ENCODE measurements around the gene TUSC2. TPM values are rescaled to one million over a fixed set of nuclear protein-coding genes. Genes with fewer than 3 reads are reported as not detected.
A peak's percentile ranks its signal among the peaks of the same experiment; 100 is the strongest.

Gene TUSC2
- total RNA-seq, 1 donor from 2014 or later: 24.5 TPM

- DNase-seq (ENCODE audit: low spot score): no peak
- intact Hi-C loops (cut with DNase I): no loop called here
Measured at GRCh38 chr3:50356553-50356952, 28.5 kb upstream of the TUSC2 start.

GRCh38 chr3:50355829-50356552, 28.0 kb upstream of the TUSC2 start:
- intact Hi-C loops (cut with DNase I): no loop called here
- no peak for DNase-seq (ENCODE audit: low spot score)

- intact Hi-C loops (cut with DNase I): loop anchor here (5.0 kb wide), 2 partner anchors 257 to 1147 kb away; partner anchors contain the start of genes CISH and DCAF1
- DNase-seq (ENCODE audit: low spot score): no peak
Measured at GRCh38 chr3:50354850-50355249, 26.8 kb upstream of the TUSC2 start.

GRCh38 chr3:50354186-50354764, 26.3 kb upstream of the TUSC2 start:
- no peak for DNase-seq (ENCODE audit: low spot score)
- intact Hi-C loops (cut with DNase I): loop anchor here (5.0 kb wide), 2 partner anchors 258 to 1148 kb away; partner anchors contain the start of genes CISH and DCAF1

- no peak for DNase-seq (ENCODE audit: low spot score)
- intact Hi-C loops (cut with DNase I): loop anchor here (5.0 kb wide), 2 partner anchors 259 to 1149 kb away; partner anchors contain the start of genes CISH and DCAF1
Measured at GRCh38 chr3:50353245-50354004, 25.4 kb upstream of the TUSC2 start.

GRCh38 chr3:50352781-50353180, 24.8 kb upstream of the TUSC2 start:
- no peak for DNase-seq (ENCODE audit: low spot score)
- intact Hi-C loops (cut with DNase I): loop anchor here (5.0 kb wide), 2 partner anchors 260 to 1150 kb away; partner anchors contain the start of genes CISH and DCAF1

- DNase-seq (ENCODE audit: low spot score): no peak
- intact Hi-C loops (cut with DNase I): loop anchor here (1.0 to 5.0 kb wide), 3 partner anchors 8 to 1151 kb away; partner anchors contain the start of genes CISH, DCAF1 and TMEM115
Measured at GRCh38 chr3:50351323-50351697, 23.3 kb upstream of the TUSC2 start.

- DNase-seq (ENCODE audit: low spot score): peak; percentile 100
- intact Hi-C loops (cut with DNase I): loop anchor here (1.0 to 5.0 kb wide), 3 partner anchors 9 to 1152 kb away; partner anchors contain the start of genes CISH, DCAF1 and TMEM115
Measured at GRCh38 chr3:50350527-50351322, 22.7 kb upstream of the TUSC2 start, which contains the start of the genes CYB561D2 and NPRL2. CYB561D2 (plus strand) TSS chr3:50350862; CDS start chr3:50351434, 572 bp downstream. NPRL2 (minus strand) TSS chr3:50350775; CDS start chr3:50350652, 123 bp downstream.

GRCh38 chr3:50350213-50350526, 22.1 kb upstream of the TUSC2 start:
- intact Hi-C loops (cut with DNase I): loop anchor here (5.0 kb wide), 2 partner anchors 262 to 1152 kb away; partner anchors contain the start of genes CISH and DCAF1

GRCh38 chr3:50347187-50347813, 19.3 kb upstream of the TUSC2 start:
- no peak for DNase-seq (ENCODE audit: low spot score)
- intact Hi-C loops (cut with DNase I): loop anchor here (2.0 kb wide), 1 partner anchor 196 kb away; no protein-coding TSS in a partner anchor

More at GRCh38 chr3:50350213-50350526, 22.1 kb upstream of the TUSC2 start:
- DNase-seq (ENCODE audit: low spot score): no peak

GRCh38 chr3:50345586-50346234, 17.7 kb upstream of the TUSC2 start, which contains the start of gene ZMYND10:
ZMYND10 (minus strand) TSS chr3:50345732; CDS start chr3:50345579, 153 bp downstream.
- peak; percentile 88 for DNase-seq (ENCODE audit: low spot score)
- intact Hi-C loops (cut with DNase I): loop anchor here (2.0 kb wide), 1 partner anchor 197 kb away; no protein-coding TSS in a partner anchor

- no peak for DNase-seq (ENCODE audit: low spot score)
- intact Hi-C loops (cut with DNase I): no loop called here
Measured at GRCh38 chr3:50345008-50345407, 17.0 kb upstream of the TUSC2 start.

GRCh38 chr3:50342813-50343633, 15.0 kb upstream of the TUSC2 start:
- DNase-seq (ENCODE audit: low spot score): no peak
- intact Hi-C loops (cut with DNase I): no loop called here

- intact Hi-C loops (cut with DNase I): no loop called here
- DNase-seq (ENCODE audit: low spot score): no peak
Measured at GRCh38 chr3:50341996-50342650, 14.1 kb upstream of the TUSC2 start.

GRCh38 chr3:50341537-50341936, 13.5 kb upstream of the TUSC2 start:
- intact Hi-C loops (cut with DNase I): no loop called here
- no peak for DNase-seq (ENCODE audit: low spot score)

GRCh38 chr3:50340448-50341329, 12.7 kb upstream of the TUSC2 start, which contains the start of gene RASSF1:
RASSF1 (minus strand) TSS chr3:50340836; CDS start chr3:50340805, 31 bp downstream.
- DNase-seq (ENCODE audit: low spot score): peak; percentile 87
- intact Hi-C loops (cut with DNase I): no loop called here

Data from cardiac septum (tissue), 1 donor.